ENCODE measurements around the gene POU3F3.

The POU3F3 gene

DNA sequence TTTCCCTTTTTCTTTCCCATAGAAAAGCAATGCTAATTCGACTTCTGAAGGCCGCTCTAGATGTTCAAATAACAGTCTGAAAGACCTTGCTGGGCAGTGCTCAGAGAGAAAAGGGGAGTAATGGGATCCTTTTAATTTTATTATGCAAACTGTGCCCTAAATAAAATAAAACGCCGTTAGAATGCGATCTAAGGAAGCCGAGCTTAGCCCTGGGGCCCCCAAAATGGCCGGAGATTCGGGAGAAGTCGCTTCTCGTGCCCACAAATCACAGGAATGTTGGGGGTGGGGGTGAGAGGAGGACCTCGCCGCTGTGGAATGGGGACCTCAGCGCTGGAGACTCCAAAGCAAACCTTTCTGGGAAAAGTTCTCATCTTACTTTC is 8.4 kb upstream of the POU3F3 start:
- DNase-seq (ENCODE audit: low read depth), result no peak
- TF ChIP-seq MYC (IDR thresholded peaks at IDR 0.05; ENCODE audit: low read depth, low read length) (no peak), POLR2A (IDR thresholded peaks at IDR 0.05; ENCODE audit: extremely low read depth, insufficient read length) (no peak)
- TF ChIP-seq, protein P1, sequence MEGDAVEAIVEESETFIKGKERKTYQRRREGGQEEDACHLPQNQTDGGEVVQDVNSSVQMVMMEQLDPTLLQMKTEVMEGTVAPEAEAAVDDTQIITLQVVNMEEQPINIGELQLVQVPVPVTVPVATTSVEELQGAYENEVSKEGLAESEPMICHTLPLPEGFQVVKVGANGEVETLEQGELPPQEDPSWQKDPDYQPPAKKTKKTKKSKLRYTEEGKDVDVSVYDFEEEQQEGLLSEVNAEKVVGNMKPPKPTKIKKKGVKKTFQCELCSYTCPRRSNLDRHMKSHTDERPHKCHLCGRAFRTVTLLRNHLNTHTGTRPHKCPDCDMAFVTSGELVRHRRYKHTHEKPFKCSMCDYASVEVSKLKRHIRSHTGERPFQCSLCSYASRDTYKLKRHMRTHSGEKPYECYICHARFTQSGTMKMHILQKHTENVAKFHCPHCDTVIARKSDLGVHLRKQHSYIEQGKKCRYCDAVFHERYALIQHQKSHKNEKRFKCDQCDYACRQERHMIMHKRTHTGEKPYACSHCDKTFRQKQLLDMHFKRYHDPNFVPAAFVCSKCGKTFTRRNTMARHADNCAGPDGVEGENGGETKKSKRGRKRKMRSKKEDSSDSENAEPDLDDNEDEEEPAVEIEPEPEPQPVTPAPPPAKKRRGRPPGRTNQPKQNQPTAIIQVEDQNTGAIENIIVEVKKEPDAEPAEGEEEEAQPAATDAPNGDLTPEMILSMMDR (IDR thresholded peaks at IDR 0.05; ENCODE audit: low read depth, low read length), result no peak
- H3K4me3 ChIP-seq (ENCODE audit: low read depth, low read length), result no peak overlapping the region

DNA sequence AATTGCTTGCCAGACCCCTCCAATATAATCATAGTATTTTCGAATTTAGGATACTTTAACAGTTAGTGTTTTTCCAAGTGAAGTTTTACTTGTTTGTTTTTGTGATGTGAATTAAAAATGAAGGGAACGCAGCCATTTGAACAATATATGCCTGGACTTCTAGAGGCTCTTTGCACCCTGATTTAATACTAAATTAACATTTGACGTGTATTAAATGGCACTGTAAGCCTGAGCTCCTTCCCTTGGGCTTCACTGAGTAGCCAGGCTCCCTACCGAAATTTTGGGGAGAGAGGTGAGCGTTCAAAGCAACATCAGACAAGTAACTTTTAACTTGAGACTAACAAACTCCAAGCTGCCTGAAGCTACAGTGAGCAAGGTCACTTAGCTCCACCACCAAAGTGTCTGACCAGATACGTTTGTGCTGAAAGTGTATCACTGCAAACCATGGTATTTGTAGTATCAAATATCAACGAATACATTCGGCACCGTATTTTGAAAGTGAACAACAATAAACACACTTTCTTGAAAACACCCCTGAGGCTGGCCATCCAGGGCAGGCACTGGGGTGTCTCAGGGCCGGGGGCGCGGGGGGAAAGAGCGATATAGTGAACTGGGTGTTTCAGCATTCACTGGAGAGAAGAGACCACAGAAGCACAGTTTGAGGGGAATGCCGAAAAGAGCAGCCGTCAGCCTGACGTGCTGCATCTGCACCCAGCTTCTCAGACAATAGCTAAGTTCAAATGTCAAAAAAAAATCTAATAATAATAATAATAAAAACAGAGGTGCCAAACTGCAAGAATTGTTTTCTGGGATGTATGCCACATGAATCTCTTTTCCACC is 7.7 kb upstream of the POU3F3 start:
- TF ChIP-seq, protein P2, sequence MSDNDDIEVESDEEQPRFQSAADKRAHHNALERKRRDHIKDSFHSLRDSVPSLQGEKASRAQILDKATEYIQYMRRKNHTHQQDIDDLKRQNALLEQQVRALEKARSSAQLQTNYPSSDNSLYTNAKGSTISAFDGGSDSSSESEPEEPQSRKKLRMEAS (IDR thresholded peaks at IDR 0.05; ENCODE audit: low read depth, low read length), result no peak
- TF ChIP-seq POLR2A (IDR thresholded peaks at IDR 0.05; ENCODE audit: extremely low read depth, insufficient read length), result no peak
- TF ChIP-seq, protein P1 (IDR thresholded peaks at IDR 0.05; ENCODE audit: low read depth, low read length), result no peak
- TF ChIP-seq MYC (IDR thresholded peaks at IDR 0.05; ENCODE audit: low read depth, low read length), result no peak
- no peak overlapping the region for H3K4me3 ChIP-seq (ENCODE audit: low read depth, low read length)
- DNase-seq (ENCODE audit: low read depth), result no peak

DNA sequence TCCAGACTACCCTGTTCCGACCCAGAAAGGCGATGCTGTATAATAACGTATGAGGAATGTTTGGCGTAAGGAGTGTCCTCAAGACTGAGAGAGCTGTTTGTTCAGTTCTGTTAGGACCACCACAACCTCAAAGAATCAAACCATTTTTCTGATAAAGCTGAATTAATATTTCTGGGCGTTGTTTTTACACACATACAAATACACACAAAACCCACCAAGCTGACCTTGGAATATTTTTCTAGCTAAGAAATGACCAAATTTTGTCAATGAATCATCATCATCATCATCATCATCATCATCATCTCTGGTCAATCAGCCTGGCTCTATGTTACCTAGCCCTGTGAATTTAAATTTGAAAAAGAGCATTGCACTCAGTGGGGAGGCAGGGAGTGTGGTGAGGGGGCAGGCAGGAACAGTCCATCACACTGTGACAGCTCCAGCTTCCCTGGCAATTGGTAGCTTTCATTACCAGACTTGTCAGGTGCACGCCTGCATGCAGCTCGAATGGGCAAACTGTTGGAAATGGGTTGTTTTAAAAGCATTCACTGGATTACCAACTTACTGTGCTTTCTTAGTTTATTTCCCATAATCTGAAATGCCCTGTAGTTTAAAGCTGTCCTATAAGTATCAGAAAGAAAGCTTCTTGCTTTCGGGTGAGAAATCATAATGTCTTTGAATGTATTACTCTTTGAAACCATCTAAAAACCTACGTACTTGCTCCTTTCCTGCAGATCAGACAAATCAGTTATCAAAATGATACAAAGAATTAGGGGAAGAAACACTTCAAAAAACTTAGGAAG is 6.9 kb upstream of the POU3F3 start:
- no peak overlapping the region for H3K4me3 ChIP-seq (ENCODE audit: low read depth, low read length)
- TF ChIP-seq, protein P2 (IDR thresholded peaks at IDR 0.05; ENCODE audit: low read depth, low read length), result no peak
- no peak for DNase-seq (ENCODE audit: low read depth)

DNA sequence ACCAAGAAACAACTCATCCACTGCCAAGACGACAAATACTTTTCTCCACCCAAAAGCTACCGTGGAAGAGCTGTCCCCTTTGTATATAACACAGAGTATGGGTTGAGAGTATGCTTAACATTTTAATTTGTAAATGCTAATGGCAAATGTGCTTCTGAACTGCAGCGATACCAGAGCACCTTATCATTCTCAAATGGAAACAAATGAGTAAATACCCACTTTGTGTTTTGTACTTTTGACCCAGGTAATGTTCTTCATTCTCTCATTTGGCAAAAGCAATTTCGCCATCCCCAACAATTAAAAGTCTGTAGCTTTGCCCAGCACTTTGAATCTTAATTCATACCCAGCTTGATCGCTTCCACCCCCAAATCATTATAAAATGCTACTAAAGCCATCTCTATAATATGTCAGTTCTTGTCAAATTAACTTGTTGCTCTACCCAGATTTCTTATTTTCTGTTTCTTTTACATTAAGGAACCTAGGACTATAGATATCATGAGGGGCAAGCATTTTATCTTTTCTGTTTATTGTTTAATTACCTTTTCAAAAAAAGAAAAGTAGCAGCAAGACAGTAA is 6.2 kb upstream of the POU3F3 start:
- H3K4me3 ChIP-seq (ENCODE audit: low read depth, low read length), result no peak overlapping the region
- DNase-seq (ENCODE audit: low read depth), result no peak
- no peak for TF ChIP-seq MYC (IDR thresholded peaks at IDR 0.05; ENCODE audit: low read depth, low read length)
- TF ChIP-seq, protein P1 (IDR thresholded peaks at IDR 0.05; ENCODE audit: low read depth, low read length), result no peak

DNA sequence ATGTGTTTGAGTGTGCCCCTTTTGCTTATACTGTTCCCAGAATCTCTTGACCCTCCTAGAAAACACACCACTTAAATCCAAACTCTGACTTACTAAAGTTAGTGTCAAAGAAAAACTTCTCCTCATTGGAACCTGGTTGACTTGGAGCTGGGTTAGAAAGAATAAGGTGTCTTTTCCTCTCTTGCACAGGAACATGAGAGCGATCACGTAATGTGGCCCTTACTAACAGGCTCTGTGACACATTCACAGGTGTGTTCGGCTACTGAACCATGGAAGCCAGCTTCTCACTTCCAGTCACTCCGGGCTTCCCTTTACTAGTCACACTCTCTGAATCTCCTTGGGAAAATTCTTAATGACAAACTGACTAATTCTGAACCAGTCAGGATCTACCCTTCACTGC is 5.4 kb upstream of the POU3F3 start:
- TF ChIP-seq MYC (IDR thresholded peaks at IDR 0.05; ENCODE audit: low read depth, low read length), result no peak
- TF ChIP-seq, protein P2 (IDR thresholded peaks at IDR 0.05; ENCODE audit: low read depth, low read length), result no peak
- TF ChIP-seq, protein P1 (IDR thresholded peaks at IDR 0.05; ENCODE audit: low read depth, low read length), result no peak
- no peak for TF ChIP-seq POLR2A (IDR thresholded peaks at IDR 0.05; ENCODE audit: extremely low read depth, insufficient read length)
- no peak for DNase-seq (ENCODE audit: low read depth)
- H3K4me3 ChIP-seq (ENCODE audit: low read depth, low read length), result no peak overlapping the region

DNA sequence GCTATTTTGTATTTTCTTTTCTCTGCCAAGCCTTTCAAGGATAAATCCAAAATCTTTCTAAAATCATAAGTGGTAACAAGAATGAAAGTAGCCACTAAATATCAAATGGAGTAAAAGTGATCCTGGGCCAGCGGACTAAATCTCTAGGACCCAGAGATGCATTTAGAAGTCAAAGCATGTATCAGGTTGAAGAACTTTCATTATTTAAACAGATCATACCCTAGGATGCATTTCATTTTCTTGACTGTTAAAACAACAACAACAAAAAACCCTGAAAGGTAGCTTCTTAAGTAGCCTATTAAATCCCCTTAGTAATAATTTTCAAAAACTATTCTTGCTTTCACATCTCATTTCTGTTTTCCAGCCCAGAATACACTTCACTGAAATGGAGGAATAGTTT is 4.8 kb upstream of the POU3F3 start:
- H3K4me3 ChIP-seq (ENCODE audit: low read depth, low read length), result no peak overlapping the region
- TF ChIP-seq, protein P2 (IDR thresholded peaks at IDR 0.05; ENCODE audit: low read depth, low read length), result no peak
- no peak for TF ChIP-seq MYC (IDR thresholded peaks at IDR 0.05; ENCODE audit: low read depth, low read length)
- TF ChIP-seq POLR2A (IDR thresholded peaks at IDR 0.05; ENCODE audit: extremely low read depth, insufficient read length), result no peak
- TF ChIP-seq, protein P1 (IDR thresholded peaks at IDR 0.05; ENCODE audit: low read depth, low read length), result no peak
- DNase-seq (ENCODE audit: low read depth), result no peak
